Psoas muscle (tissue), 8 donors: ENCODE results near the gene CA7. TPM values are rescaled to one million over a fixed set of nuclear protein-coding genes. Genes with fewer than 3 reads are reported as not detected.

Experiments used
- ATAC-seq, 4 donors: fragments of 200-7000 bp; cut with Tn5 transposase; one replicate each; pipeline ENCODE4 v1.9.1; 2020; ENCODE audit warnings: moderate library complexity in 3 of 4, mild to moderate bottlenecking in 2 of 4
- DNase-seq, 2 donors: peaks; one replicate each; pipeline ENCODE4 v3.0.0-alpha.2; 2020
- H3K27ac ChIP-seq: fragments of 200-600 bp; one replicate; pipeline ENCODE4 v1.8.0; 2022
- H3K27me3 ChIP-seq, 3 donors: fragments of 200-600 bp in 1 of 3; one replicate each; pipeline versions ENCODE4 v1.6.1 to v1.8.0; 2013 to 2022; ENCODE audit warnings: low read length in 2 of 3, mild to moderate bottlenecking in 2 of 3, moderate library complexity in 1 of 3; ENCODE audit not compliant: insufficient read depth in 3 of 3
- H3K36me3 ChIP-seq, 2 donors: fragments of 200-600 bp in 1 of 2; one replicate each; pipeline versions ENCODE4 v1.6.1 to v1.8.0; 2013 to 2022; ENCODE audit warnings: low read depth in 1 of 2, mild to moderate bottlenecking in 1 of 2, moderate library complexity in 1 of 2; ENCODE audit not compliant: insufficient read depth in 1 of 2
- H3K4me1 ChIP-seq: fragments of 200-600 bp; one replicate; pipeline ENCODE4 v1.8.0; 2022
- H3K4me3 ChIP-seq: fragments of 200-600 bp; one replicate; pipeline ENCODE4 v1.8.0; 2022; ENCODE audit warnings: mild to moderate bottlenecking
- H3K9me3 ChIP-seq: fragments of 200-600 bp; one replicate; pipeline ENCODE4 v1.8.0; 2022
- CTCF ChIP-seq: fragments of 200-600 bp; IDR thresholded peaks from one replicate; pipeline ENCODE4 v1.8.0; 2022; ENCODE audit warnings: antibody characterized with exemption
- WGBS, 3 donors: extraction: QIAGEN DNeasy Blood & Tissue Kit; methylation state at CpG; one replicate each; pipeline versions ENCODE4 v1.1.6 to v1.1.7; 2013; 5-methylcytosine and 5-hydroxymethylcytosine counted together
- intact Hi-C, 2 donors: fragments of 100-400 bp; cut with DNase I; formaldehyde crosslinking; loops; one replicate each; pipeline versions ENCODE4 v1.11.0 to v1.14.2; 2022
- polyA plus RNA-seq, 3 donors: library from polyadenylated mRNA; stranded (reverse); fragments of 200-250 nt; gene quantifications; one replicate each; pipeline ENCODE4 v1.2.3, GENCODE V29; 2013
- total RNA-seq, 4 donors: library from RNA; stranded (reverse); fragmentation: NEBNext Ultra II Directional in 2 of 4; extraction: Animal tissue kit (Norgen Biotek cat#: 25700) in 2 of 4; gene quantifications; one replicate each; pipeline versions ENCODE4 v1.2.1 to v1.2.4, GENCODE V29; 2021 to 2023
- donor health status: healthy with polysubstance abuse.
- donor health status: DM: no; HTN: no; CAD: no; lungs with moderate emphysema.
- donor health status: Bipolar disorder and iron deficiency.
- donor health status: healthy.
- donor health status: DM: yes; HTN: yes; CAD: no.
- donor health status: DM: no; HTN: no; CAD: no.
- donor health status: DM: no; HTN: no; CAD: no.
- donor health status: DM: yes; HTN: yes; CAD: no.

Gene CA7
- total and polyA plus RNA-seq, 7 donors: 0.05 TPM; not detected in 6

DNA sequence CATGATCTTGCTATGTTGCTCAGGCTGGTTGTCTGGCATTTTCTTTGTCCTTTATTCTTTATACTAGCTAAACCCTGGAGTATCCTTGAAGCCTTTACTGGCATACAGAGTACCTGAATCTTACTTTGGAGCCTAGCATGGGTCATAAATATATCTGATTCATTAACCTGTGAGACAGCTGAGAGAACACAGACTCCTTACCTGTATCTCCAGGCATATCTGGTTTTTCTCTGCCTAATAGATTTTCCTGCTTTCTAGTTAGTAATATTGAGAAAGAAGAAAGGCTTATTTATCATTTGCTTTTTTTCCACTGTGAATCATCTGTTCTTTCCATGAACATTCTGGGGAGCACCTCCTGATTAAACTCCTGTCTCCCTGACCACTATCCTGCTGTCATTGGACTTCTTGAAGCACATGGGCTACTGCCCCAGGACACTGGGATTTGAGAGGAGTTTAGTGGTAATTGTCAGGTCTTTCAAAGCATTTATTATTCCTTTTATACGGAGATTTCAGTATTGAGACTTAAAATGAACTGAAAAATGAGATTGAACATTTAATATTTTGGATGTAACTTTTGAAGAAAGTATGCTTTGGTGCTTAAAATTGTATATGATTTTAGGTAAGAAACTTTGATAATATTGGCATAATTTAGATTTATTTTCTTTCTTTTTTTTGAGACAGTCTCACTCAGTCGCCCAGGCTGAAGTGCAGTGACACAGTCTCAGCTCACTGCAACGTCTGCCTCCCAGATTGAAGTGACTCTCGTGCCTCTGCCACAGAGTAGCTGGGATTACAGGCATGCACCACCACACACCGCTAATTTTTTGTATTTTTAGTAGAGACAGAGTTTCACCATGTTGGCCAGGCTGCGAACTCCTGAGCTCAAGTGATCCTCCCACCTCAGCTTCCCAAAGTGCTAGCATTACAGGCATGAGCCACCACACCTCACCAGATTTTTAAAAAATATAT, 44.7 kb downstream of the CA7 start:
- Histone ChIP-seq H3K9me3 (no peaks in the 10 kb centered on the region), H3K27ac (no peak overlapping the region), H3K4me1 (no peaks in the 10 kb centered on the region), H3K27me3 (no peaks in the 10 kb centered on the region), H3K4me3 (no peak overlapping the region), H3K36me3 (peaks cover 0 to 33% of the 10 kb centered on the region in 2 donors)
- WGBS, 3 donors: 83 to 93% (median 91%) methylated on average over 6 of the region's 6 CpGs
- DNase-seq: no peak
- no peak for ATAC-seq
- intact Hi-C loops: no loop called here
- no peak for TF ChIP-seq CTCF

DNA sequence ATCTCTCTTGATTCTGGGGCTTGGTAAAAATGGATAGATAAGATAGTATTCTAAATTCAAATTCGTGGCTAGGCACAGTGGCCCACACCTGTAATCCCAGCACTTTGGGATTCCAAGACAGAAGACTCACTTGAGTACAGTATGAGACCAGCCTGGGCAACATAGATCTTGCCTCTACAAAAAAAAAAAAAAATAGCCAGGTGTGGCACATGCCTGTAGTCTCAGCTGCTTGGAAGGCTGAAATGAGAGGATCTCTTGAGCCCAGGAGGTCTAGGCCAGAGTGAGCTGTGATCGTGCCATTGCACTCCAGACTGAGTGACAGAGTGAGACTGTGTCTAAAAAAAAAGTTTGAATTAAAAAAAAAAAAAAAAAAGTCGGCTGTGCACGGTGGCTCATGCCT, 45.4 kb downstream of the CA7 start:
- ATAC-seq (peak in 1 of 4 donors; percentile 20), DNase-seq (no peak)
- Histone ChIP-seq H3K27ac (no peak overlapping the region), H3K9me3 (no peaks in the 10 kb centered on the region), H3K27me3 (no peaks in the 10 kb centered on the region), H3K4me1 (no peaks in the 10 kb centered on the region), H3K4me3 (no peak overlapping the region), H3K36me3 (peaks cover 0 to 26% of the 10 kb centered on the region in 2 donors)
- no peak for TF ChIP-seq CTCF
- WGBS, 3 donors: 30 to 67% (median 45%) methylated on average over 3 to 4 of the region's 4 CpGs
- intact Hi-C loops: loop anchor here (5.0 to 10.0 kb wide), 2 partner anchors 65 to 268 kb away; partner anchors contain the start of genes FBXL8 (in 1 of the 2) and TRADD (in 1 of the 2)

GRCh38 chr16:66890799-66891198, 46.6 kb downstream of the CA7 start:
- TF ChIP-seq CTCF: no peak
- Histone ChIP-seq H3K4me1 (no peaks in the 10 kb centered on the region), H3K4me3 (no peak overlapping the region), H3K9me3 (no peaks in the 10 kb centered on the region), H3K36me3 (peaks cover 0 to 14% of the 10 kb centered on the region in 2 donors), H3K27ac (no peak overlapping the region), H3K27me3 (no peaks in the 10 kb centered on the region)
- ATAC-seq: no peak
- WGBS, 3 donors: 45 to 62% (median 61%) methylated on average over 2 of the region's 2 CpGs
- intact Hi-C loops: loop anchor here (5.0 to 10.0 kb wide), 2 partner anchors 64 to 267 kb away; partner anchors contain the start of genes FBXL8 (in 1 of the 2) and TRADD (in 1 of the 2)
- peak in 1 of 2 donors; percentile 8 for DNase-seq

- no peak for TF ChIP-seq CTCF
- Histone ChIP-seq H3K27me3 (no peaks in the 10 kb centered on the region), H3K27ac (no peak overlapping the region), H3K4me1 (no peaks in the 10 kb centered on the region), H3K4me3 (no peak overlapping the region), H3K9me3 (no peaks in the 10 kb centered on the region), H3K36me3 (peaks cover 0 to 9% of the 10 kb centered on the region in 2 donors)
- WGBS, 3 donors: 68 to 87% (median 72%) methylated on average over 4 of the region's 4 CpGs
- intact Hi-C loops: loop anchor here (5.0 to 10.0 kb wide), 2 partner anchors 63 to 266 kb away; partner anchors contain the start of genes FBXL8 (in 1 of the 2) and TRADD (in 1 of the 2)
- ATAC-seq (no peak), DNase-seq (peak in 1 of 2 donors; percentile 4)
These were observed 47.1 kb downstream of the CA7 start for GRCh38 chr16:66891360-66891759.
